CD4-positive, alpha-beta T cell treated with Interleukin-4 for 1 hour (primary cell): Measurements from ENCODE around the gene ZNF451.

Experiments
- DNase-seq, 2 donors: peaks; one replicate each; pipeline ENCODE4 v3.0.0-alpha.2; 2020 to 2022

Gene ZNF451

GRCh38 chr6:57215260-57215659 is 125.3 kb downstream of the ZNF451 start:
- DNase-seq = no peak

GRCh38 chr6:57216235-57217101 is 126.5 kb downstream of the ZNF451 start:
- DNase-seq = peak in 1 of 2 donors; percentile 4

- no peak for DNase-seq
Measured at GRCh38 chr6:57217270-57217669, 127.3 kb downstream of the ZNF451 start.
